Nephron (organoid): ENCODE results near the gene PEX11A.

ENCODE experiments used
- H3K27ac Mint-ChIP-seq, 3 experiments: 2 replicates each; pipeline ENCODE4 v1.8.0; 2020; ENCODE audit warnings: mixed read lengths in 3 of 3, mild to moderate bottlenecking in 2 of 3, moderate library complexity in 1 of 3
- H3K27me3 Mint-ChIP-seq: 2 replicates; pipeline ENCODE4 v1.8.0; 2021; ENCODE audit warnings: low read depth, mild to moderate bottlenecking, moderate library complexity, mixed read lengths
- H3K36me3 Mint-ChIP-seq: 2 replicates; pipeline ENCODE4 v1.8.0; 2020; ENCODE audit warnings: low read depth, mixed read lengths
- H3K4me1 Mint-ChIP-seq: 2 replicates; pipeline ENCODE4 v1.8.0; 2020; ENCODE audit warnings: mixed read lengths
- H3K4me3 Mint-ChIP-seq, 3 experiments: 2 replicates each; pipeline ENCODE4 v1.8.0; 2020; ENCODE audit warnings: mild to moderate bottlenecking in 3 of 3, mixed read lengths in 3 of 3, moderate library complexity in 2 of 3
- H3K9me3 Mint-ChIP-seq: 2 replicates; pipeline ENCODE4 v1.8.0; 2020; ENCODE audit warnings: mixed read lengths
- CTCF ChIP-seq, 3 experiments: fragments of 200-600 bp; sonication (generic); IDR thresholded peaks; one replicate each; pipeline ENCODE4 v1.5.0; 2021; ENCODE audit warnings: antibody characterized with exemption in 3 of 3; ENCODE audit not compliant: unreplicated experiment in 3 of 3

The PEX11A gene

GRCh38 chr15:89685995-89686394 is 4.6 kb downstream of the PEX11A start:
- Mint-ChIP-seq H3K36me3 (peaks cover 21% of the 10 kb centered on the region), H3K4me3 (no peak overlapping the region), H3K4me1 (peaks cover 10% of the 10 kb centered on the region), H3K9me3 (no peaks in the 10 kb centered on the region), H3K27me3 (no peaks in the 10 kb centered on the region), H3K27ac (no peak overlapping the region)
- no peak for TF ChIP-seq CTCF (IDR thresholded peaks at IDR 0.05; ENCODE audit: unreplicated experiment in 3 of 3)

GRCh38 chr15:89681146-89681545 is 9.4 kb downstream of the PEX11A start:
- peak overlapping the region in 2 of 3 experiments; percentile 47 to 71 for H3K27ac Mint-ChIP-seq
- H3K36me3 Mint-ChIP-seq: peaks cover 18% of the 10 kb centered on the region
- H3K9me3 Mint-ChIP-seq: no peaks in the 10 kb centered on the region
- TF ChIP-seq CTCF (IDR thresholded peaks at IDR 0.05; ENCODE audit: unreplicated experiment in 3 of 3): no peak
- H3K4me1 Mint-ChIP-seq: peaks cover 31% of the 10 kb centered on the region
- no peak overlapping the region for H3K4me3 Mint-ChIP-seq
- no peaks in the 10 kb centered on the region for H3K27me3 Mint-ChIP-seq

- Mint-ChIP-seq H3K4me3 (peak overlapping the region in 1 of 3 experiments; percentile 30), H3K27ac (peak overlapping the region; percentile 7 to 71 (median 47)), H3K36me3 (peaks cover 15% of the 10 kb centered on the region), H3K9me3 (no peaks in the 10 kb centered on the region), H3K27me3 (no peaks in the 10 kb centered on the region), H3K4me1 (peaks cover 31% of the 10 kb centered on the region)
- TF ChIP-seq CTCF (IDR thresholded peaks at IDR 0.05; ENCODE audit: unreplicated experiment in 3 of 3): no peak
Measured at GRCh38 chr15:89680282-89680873, 10.2 kb downstream of the PEX11A start.

GRCh38 chr15:89679212-89679611 is 11.3 kb downstream of the PEX11A start, which contains the start of gene PLIN1:
Gene PLIN1 (minus strand): TSS chr15:89679367. CDS start chr15:89677489, 1,878 bp downstream.
- no peaks in the 10 kb centered on the region for H3K9me3 Mint-ChIP-seq
- H3K27ac Mint-ChIP-seq: peak within 1 kb of the TSS; percentile 7 to 71 (median 47)
- no peak for TF ChIP-seq CTCF (IDR thresholded peaks at IDR 0.05; ENCODE audit: unreplicated experiment in 3 of 3)
- H3K36me3 Mint-ChIP-seq: peaks cover 13% of the 10 kb centered on the region
- H3K27me3 Mint-ChIP-seq: no peaks in the 10 kb centered on the region
- H3K4me3 Mint-ChIP-seq: peak within 1 kb of the TSS in 1 of 3 experiments; percentile 3
- peaks cover 35% of the 10 kb centered on the region for H3K4me1 Mint-ChIP-seq

- Mint-ChIP-seq H3K4me3 (no peak overlapping the region), H3K27me3 (no peaks in the 10 kb centered on the region), H3K9me3 (no peaks in the 10 kb centered on the region), H3K36me3 (peaks cover 4% of the 10 kb centered on the region), H3K27ac (no peak overlapping the region), H3K4me1 (peaks cover 47% of the 10 kb centered on the region)
- no peak for TF ChIP-seq CTCF (IDR thresholded peaks at IDR 0.05; ENCODE audit: unreplicated experiment in 3 of 3)
Measured at GRCh38 chr15:89677381-89677780, 13.2 kb downstream of the PEX11A start.

- H3K27me3 Mint-ChIP-seq: peaks cover 2% of the 10 kb centered on the region
Measured at GRCh38 chr15:89675606-89676005, 14.9 kb downstream of the PEX11A start.

More at GRCh38 chr15:89675606-89676005, 14.9 kb downstream of the PEX11A start:
- Mint-ChIP-seq H3K4me1 (peaks cover 33% of the 10 kb centered on the region), H3K27ac (no peak overlapping the region), H3K4me3 (no peak overlapping the region), H3K36me3 (no peaks in the 10 kb centered on the region), H3K9me3 (no peaks in the 10 kb centered on the region)
- TF ChIP-seq CTCF (IDR thresholded peaks at IDR 0.05; ENCODE audit: unreplicated experiment in 3 of 3): no peak
